Activated naive CD8-positive, alpha-beta T cell treated with anti-CD3 and anti-CD28 coated beads, Interleukin-2, amount 50 U/mL, for 24 hours (primary cell): ENCODE results near the gene NAA60.
"Not testable (repeated sequence)": the region's sequence is repeated elsewhere in the genome, so short reads cannot be mapped to it uniquely, and the experiment has no call there.

Experiments
- ATAC-seq: fragments of 150-1000 bp; cut with Tn5 transposase; one replicate; pipeline ENCODE4 v1.10.0; 2021
- DNase-seq: peaks from one replicate; pipeline ENCODE4 v3.0.0; 2021
- H3K27ac Mint-ChIP-seq: one replicate; pipeline ENCODE4 v1.8.0; 2021; ENCODE audit warnings: mild to moderate bottlenecking, mixed read lengths
- H3K27me3 Mint-ChIP-seq: one replicate; pipeline ENCODE4 v1.8.0; 2021; ENCODE audit warnings: mixed read lengths
- H3K36me3 Mint-ChIP-seq: one replicate; pipeline ENCODE4 v1.8.0; 2021; ENCODE audit warnings: low read depth, mixed read lengths
- H3K4me1 Mint-ChIP-seq: one replicate; pipeline ENCODE4 v1.8.0; 2021; ENCODE audit warnings: mixed read lengths
- H3K4me3 Mint-ChIP-seq: one replicate; pipeline ENCODE4 v1.8.0; 2021; ENCODE audit warnings: mild to moderate bottlenecking, moderate library complexity, mixed read lengths
- H3K9me3 Mint-ChIP-seq: one replicate; pipeline ENCODE4 v1.8.0; 2021; ENCODE audit warnings: mixed read lengths

NAA60 gene

DNA sequence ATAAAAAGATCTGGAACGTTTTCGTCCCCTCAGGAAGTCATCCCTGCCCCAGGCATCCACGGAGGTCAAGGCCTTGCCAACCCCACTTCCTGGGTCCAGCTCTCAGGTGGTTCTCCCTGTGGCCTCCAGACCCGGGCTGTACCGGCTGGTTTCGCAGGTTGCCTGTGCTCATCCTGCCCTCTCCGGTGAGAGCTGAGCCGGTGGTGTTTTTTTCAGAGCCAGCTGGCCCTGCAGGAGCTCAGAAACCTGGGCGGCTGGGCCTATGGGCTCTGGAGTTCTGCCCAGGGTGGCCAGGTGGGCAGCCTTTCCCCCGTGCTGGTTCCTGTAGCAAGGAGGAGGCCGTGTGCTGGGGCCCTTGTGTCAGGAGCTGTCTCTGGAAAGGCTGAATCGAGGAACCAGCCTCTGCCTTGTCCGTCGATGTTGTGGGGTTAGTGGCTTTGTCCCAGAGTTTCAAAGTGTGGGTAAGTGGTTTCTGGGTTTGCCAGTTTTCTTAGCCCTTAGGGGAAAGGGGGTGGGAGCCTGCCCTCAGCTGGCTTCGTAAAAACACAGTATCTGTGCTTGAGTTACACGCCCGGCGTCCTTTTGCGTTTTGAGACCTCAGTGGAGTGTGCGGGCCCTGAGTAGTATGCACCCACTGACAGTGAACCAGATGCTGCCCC lies 28.2 kb downstream of the NAA60 start:
- Mint-ChIP-seq H3K36me3 (peaks cover 19% of the 10 kb centered on the region), H3K4me1 (peaks cover 37% of the 10 kb centered on the region), H3K9me3 (peaks cover 5% of the 10 kb centered on the region), H3K27me3 (no peaks in the 10 kb centered on the region), H3K4me3 (no peak overlapping the region), H3K27ac (no peak overlapping the region)
- ATAC-seq (no peak), DNase-seq (no peak)

GRCh38 chr16:3472878-3473595 lies 29.6 kb downstream of the NAA60 start:
- Mint-ChIP-seq H3K27me3 (no peaks in the 10 kb centered on the region), H3K4me1 (peaks cover 23% of the 10 kb centered on the region), H3K4me3 (no peak overlapping the region), H3K27ac (peak overlapping the region; percentile 62), H3K9me3 (peaks cover 5% of the 10 kb centered on the region), H3K36me3 (peaks cover 10% of the 10 kb centered on the region)
- ATAC-seq, result no peak
- DNase-seq, result no peak

DNA sequence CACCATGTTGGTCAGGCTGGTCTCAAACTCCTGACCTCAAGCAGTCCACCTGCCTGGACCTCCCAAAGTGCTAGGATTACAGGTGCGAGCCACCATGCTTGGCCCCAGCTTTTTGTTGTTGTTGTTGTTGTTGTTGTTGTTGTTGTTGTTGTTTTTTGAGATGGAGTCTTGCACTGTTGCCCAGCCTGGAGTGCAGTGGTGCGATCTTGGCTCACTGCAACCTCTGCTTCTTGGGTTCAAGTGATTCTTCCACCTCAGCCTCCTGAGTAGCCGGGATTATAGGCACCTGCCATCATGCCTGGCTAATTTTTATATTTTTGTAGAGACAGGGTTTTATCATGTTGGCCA lies 30.1 kb downstream of the NAA60 start:
- not testable (repeated sequence) for ATAC-seq, H3K4me3 Mint-ChIP-seq, DNase-seq, H3K27ac Mint-ChIP-seq, H3K27me3 Mint-ChIP-seq, H3K9me3 Mint-ChIP-seq
- Mint-ChIP-seq H3K36me3 (peaks cover 10% of the 10 kb centered on the region), H3K4me1 (peaks cover 20% of the 10 kb centered on the region)

- H3K9me3 Mint-ChIP-seq, result peaks cover 5% of the 10 kb centered on the region
- no peaks in the 10 kb centered on the region for H3K27me3 Mint-ChIP-seq
- H3K36me3 Mint-ChIP-seq, result peaks cover 10% of the 10 kb centered on the region
- DNase-seq (no peak), ATAC-seq (no peak)
- no peak overlapping the region for H3K27ac Mint-ChIP-seq
- peaks cover 18% of the 10 kb centered on the region for H3K4me1 Mint-ChIP-seq
- no peak overlapping the region for H3K4me3 Mint-ChIP-seq
Measured at GRCh38 chr16:3474136-3474779, 30.8 kb downstream of the NAA60 start.

DNA sequence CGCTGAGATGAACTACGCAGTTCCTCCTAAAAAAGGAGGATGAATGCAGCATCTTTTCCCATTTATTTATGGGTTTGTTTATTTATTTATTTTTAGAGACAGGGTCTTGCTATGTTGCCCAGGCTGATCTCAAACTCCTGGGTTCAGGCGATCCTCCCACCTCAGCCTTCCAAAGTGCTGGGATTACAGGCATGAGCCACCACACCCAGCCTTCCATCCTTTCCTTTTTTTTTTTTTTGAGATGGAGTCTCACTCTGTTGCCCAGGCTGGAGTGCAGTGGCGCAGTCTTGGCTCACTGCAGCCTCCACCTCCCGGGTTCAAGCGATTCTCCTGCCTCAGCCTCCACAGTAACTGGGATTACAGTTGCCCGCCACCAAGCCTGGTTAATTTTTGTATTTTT lies 31.4 kb downstream of the NAA60 start:
- not testable (repeated sequence) for H3K27me3 Mint-ChIP-seq, ATAC-seq, H3K27ac Mint-ChIP-seq, H3K4me3 Mint-ChIP-seq, H3K9me3 Mint-ChIP-seq, DNase-seq
- H3K4me1 Mint-ChIP-seq, result peaks cover 20% of the 10 kb centered on the region
- peaks cover 15% of the 10 kb centered on the region for H3K36me3 Mint-ChIP-seq

DNA sequence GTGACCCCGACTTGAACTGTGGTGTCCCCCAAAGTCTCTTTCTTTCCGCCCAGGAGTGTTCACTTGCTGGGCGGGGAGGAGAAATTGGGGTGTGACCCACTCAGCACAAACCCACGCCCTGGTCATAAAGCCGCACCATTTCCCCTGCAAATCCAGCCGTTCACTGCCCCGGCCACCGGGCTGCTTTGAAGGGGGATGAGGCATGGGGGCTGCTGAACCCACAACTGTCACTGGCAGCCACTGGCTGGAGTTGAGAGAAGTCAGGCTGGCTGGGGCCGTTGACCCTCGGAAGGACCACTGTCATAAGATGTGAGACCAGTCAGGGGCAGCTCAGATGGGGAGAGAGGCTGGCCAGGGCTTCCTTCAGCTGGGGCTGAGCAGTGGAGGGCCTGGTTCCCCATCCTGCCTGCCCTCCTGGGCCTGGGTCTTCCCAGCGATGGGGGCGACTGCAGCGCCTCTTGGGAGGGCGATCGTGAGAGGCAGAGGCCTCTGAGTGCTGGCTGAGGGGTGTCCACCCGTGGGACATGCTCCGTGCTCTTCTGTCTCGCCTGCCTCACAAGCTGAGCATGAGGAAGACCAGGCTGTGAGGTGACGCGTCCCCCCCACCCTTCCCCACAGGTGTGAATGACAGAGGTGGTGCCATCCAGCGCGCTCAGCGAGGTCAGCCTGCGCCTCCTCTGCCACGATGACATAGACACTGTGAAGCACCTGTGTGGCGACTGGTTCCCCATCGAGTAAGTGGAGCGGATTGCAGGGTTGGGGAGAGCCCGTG lies 32.3 kb downstream of the NAA60 start:
- no peak for DNase-seq
- H3K9me3 Mint-ChIP-seq, result peaks cover 5% of the 10 kb centered on the region
- peaks cover 22% of the 10 kb centered on the region for H3K4me1 Mint-ChIP-seq
- ATAC-seq, result no peak
- H3K4me3 Mint-ChIP-seq, result no peak overlapping the region
- H3K27ac Mint-ChIP-seq, result no peak overlapping the region
- H3K27me3 Mint-ChIP-seq, result no peaks in the 10 kb centered on the region
- peaks cover 16% of the 10 kb centered on the region for H3K36me3 Mint-ChIP-seq

DNA sequence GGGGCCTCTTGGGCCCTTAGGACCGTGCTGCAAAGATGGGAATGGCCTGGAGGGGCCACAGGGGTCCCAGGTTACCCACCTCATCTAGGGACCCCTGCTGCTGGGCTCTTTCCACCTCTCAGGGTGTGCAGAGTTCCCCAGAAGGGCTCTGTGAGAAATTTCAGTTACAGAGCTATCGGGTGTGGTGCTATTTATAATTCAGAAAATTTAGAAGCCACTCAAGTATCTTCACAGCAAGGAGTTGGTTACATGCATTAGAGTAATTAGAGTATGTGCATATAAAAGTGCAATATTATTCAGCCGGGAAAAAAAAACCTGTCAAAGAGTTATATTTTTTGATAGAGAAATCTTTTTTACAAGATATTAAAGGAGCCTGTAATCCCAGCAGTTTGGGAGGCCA lies 32.9 kb downstream of the NAA60 start:
- no peaks in the 10 kb centered on the region for H3K27me3 Mint-ChIP-seq
- DNase-seq (no peak), ATAC-seq (no peak)
- no peak overlapping the region for H3K4me3 Mint-ChIP-seq
- peaks cover 19% of the 10 kb centered on the region for H3K36me3 Mint-ChIP-seq
- no peak overlapping the region for H3K27ac Mint-ChIP-seq
- peaks cover 24% of the 10 kb centered on the region for H3K4me1 Mint-ChIP-seq
- peaks cover 5% of the 10 kb centered on the region for H3K9me3 Mint-ChIP-seq

DNA sequence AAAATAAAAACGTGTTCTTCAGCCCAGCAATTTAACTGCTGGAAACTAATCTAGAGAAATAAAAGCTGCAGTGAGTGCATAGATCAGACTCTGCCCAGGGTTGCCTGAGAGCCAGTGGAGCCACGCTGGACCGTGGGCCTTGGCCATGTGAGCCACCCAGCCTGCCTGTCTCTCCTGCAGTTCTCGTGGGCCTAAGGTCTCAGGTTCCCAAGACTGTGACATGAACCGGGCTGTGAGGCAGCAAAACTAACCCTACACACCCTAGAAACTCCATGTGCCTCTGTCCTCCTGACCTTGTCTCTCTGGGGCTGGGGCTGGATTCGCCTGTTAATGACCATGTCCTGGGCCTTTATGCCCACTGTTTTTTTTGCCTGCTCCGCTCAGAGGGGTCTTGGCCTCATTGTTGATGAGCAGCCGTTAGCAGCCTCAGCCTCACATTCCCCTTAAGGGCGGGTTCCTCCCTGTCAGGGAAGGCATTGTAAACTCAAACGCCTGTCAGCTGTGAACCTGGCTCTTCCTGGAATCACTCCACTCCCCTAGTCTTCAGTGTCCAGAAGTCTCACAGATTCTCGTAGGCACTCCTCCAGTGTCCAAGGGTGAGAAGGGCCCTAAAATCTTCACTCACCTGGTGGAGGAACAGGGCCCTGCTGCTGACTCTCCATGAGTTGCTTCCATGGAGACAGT lies 34.9 kb downstream of the NAA60 start:
- Mint-ChIP-seq H3K27ac (no peak overlapping the region), H3K9me3 (no peaks in the 10 kb centered on the region), H3K36me3 (peaks cover 23% of the 10 kb centered on the region), H3K27me3 (no peaks in the 10 kb centered on the region), H3K4me1 (peaks cover 13% of the 10 kb centered on the region), H3K4me3 (no peak overlapping the region)
- DNase-seq (no peak), ATAC-seq (no peak)

DNA sequence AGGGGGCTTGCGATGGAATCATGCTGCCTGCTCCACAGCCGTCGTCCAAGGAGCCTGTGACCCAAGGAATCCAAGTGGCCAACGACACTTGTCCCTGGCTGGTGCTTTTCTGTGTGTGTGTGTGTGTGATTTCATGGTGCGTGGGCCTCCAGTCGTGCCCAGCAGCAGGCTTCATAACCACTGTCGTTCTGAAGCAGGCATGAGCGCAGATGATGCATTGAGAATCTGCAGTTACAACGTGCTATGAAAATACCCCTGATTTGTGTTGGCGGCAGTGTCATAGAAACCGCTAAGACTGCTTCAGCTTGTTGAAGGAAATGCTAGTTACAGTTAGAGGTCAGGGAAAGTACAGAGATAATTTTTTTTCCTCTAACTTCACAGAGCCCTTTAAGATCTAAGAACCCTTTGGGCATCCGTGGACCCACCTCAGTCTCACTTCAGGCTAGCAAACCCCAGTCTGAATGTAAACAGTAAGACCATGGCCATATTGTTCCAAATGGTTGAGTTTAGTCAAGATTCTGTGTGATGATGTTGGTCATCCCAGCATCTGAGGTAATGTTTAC lies 36.3 kb downstream of the NAA60 start:
- Mint-ChIP-seq H3K36me3 (peaks cover 26% of the 10 kb centered on the region), H3K4me3 (no peak overlapping the region), H3K4me1 (peaks cover 12% of the 10 kb centered on the region), H3K27me3 (no peaks in the 10 kb centered on the region), H3K27ac (peak overlapping the region; percentile 57), H3K9me3 (no peaks in the 10 kb centered on the region)
- DNase-seq (no peak), ATAC-seq (peak; percentile 60)

GRCh38 chr16:3480901-3481695 lies 37.6 kb downstream of the NAA60 start:
- no peaks in the 10 kb centered on the region for H3K27me3 Mint-ChIP-seq
- H3K36me3 Mint-ChIP-seq, result peaks cover 26% of the 10 kb centered on the region
- H3K27ac Mint-ChIP-seq, result peak overlapping the region; percentile 27
- DNase-seq (no peak), ATAC-seq (no peak)
- peaks cover 12% of the 10 kb centered on the region for H3K4me1 Mint-ChIP-seq
- H3K4me3 Mint-ChIP-seq, result no peak overlapping the region
- no peaks in the 10 kb centered on the region for H3K9me3 Mint-ChIP-seq

- Mint-ChIP-seq H3K36me3 (peaks cover 26% of the 10 kb centered on the region), H3K4me3 (no peak overlapping the region), H3K27me3 (no peaks in the 10 kb centered on the region), H3K4me1 (peaks cover 12% of the 10 kb centered on the region), H3K9me3 (no peaks in the 10 kb centered on the region), H3K27ac (no peak overlapping the region)
- ATAC-seq (no peak), DNase-seq (no peak)
Measured at GRCh38 chr16:3481696-3482658, 38.5 kb downstream of the NAA60 start.

GRCh38 chr16:3482659-3483241 lies 39.3 kb downstream of the NAA60 start:
- Mint-ChIP-seq H3K4me1 (peaks cover 12% of the 10 kb centered on the region), H3K27ac (peak overlapping the region; percentile 53)

More at GRCh38 chr16:3482659-3483241, 39.3 kb downstream of the NAA60 start:
- Mint-ChIP-seq H3K4me3 (no peak overlapping the region), H3K27me3 (no peaks in the 10 kb centered on the region), H3K36me3 (peaks cover 26% of the 10 kb centered on the region), H3K9me3 (no peaks in the 10 kb centered on the region)
- DNase-seq (no peak), ATAC-seq (no peak)
